ENCODE data around the gene URM1. TPM values are rescaled to one million over a fixed set of nuclear protein-coding genes. Genes with fewer than 3 reads are reported as not detected.
A peak's percentile ranks its signal among the peaks of the same experiment; 100 is the strongest.

The URM1 gene
- total and polyA plus RNA-seq, 2 donors (not counting 1 experiment from before 2014, with no cell fraction given): 28.6 to 35.3 TPM

DNA sequence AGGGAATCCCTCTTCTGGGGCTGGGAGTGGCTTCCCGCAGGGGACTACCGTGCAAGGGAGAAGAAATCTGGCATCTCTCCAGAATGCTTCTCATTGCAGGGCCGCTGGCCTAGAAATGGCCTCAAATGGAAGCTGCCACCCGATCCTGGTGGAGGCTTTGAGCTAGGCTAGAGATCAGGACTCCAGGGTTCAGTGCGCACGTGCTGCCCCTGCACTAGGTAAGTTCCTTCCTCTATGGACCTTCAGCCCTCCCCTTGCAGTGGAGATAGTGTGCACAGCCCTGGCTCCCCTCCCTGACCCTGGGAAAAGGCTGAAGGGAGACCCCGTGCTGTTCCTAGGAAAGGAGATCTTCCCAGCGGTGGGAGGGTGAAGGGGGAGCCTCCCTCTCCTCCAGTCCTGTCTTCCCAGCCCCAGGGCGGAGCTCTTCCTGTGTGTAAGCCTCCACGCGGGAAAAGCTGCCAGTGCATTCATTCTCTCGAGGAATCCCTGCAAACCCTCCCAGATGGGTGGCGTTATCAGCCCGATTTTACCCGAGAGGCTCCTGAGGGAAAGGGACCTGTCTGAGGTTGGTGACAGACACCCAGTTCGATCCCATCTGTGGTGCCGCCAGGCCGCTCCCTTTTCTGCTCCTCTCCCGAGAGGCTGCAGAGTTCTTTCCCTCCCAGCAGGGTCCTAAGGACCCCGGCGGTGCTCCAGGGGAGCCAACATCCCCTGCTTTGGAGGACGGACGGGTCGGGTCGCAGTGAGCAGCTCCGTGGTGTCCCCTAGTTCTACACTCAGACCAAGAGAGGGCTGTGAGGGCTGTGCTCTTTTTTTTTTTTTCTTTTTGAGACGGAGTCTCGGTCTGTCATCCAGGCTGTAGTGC is 48.1 kb downstream of the URM1 start:
- Histone ChIP-seq H3K79me2 (ENCODE audit: control insufficient read depth, insufficient read depth, low read length) (no peaks in the 10 kb centered on the region), H3K36me3 (ENCODE audit: control insufficient read depth, insufficient read depth, low read length) (peaks cover 6% of the 10 kb centered on the region), H3K4me1 (ENCODE audit: control insufficient read depth, extremely low read depth, insufficient read depth, low read length) (peaks cover 10% of the 10 kb centered on the region), H3K9ac (ENCODE audit: insufficient read depth, low read length) (no peak overlapping the region), H3K4me3 (replicated peaks in 1 of 4; ENCODE audit: control extremely low read depth in 1 of 4, insufficient read depth in 1 of 4, low read depth in 3 of 4, low read length in 4 of 4) (peak overlapping the region in 1 of 4 experiments; percentile 85), H3K4me2 (ENCODE audit: extremely low read depth, insufficient read depth, low read length) (peak overlapping the region; percentile 40), H3K27ac (ENCODE audit: insufficient read depth, low read length) (no peak overlapping the region), H3K9me3 (ENCODE audit: control insufficient read depth, insufficient read depth, low read depth, low read length) (no peaks in the 10 kb centered on the region), H2AFZ (ENCODE audit: low read length) (peak overlapping the region; percentile 43), H3K27me3 (ENCODE audit: control insufficient read depth, insufficient read depth, low read length) (peaks cover 12% of the 10 kb centered on the region), H4K20me1 (ENCODE audit: control insufficient read depth, extremely low read depth, insufficient read depth, low read length) (no peaks in the 10 kb centered on the region)
- peak; percentile 26 to 45 for DNase-seq (ENCODE audit: low read depth in 2 of 2)
- TF ChIP-seq EZH2 (IDR thresholded peaks at IDR 0.05; ENCODE audit: low read length, missing control alignments): no peak
- TF ChIP-seq, protein P1, sequence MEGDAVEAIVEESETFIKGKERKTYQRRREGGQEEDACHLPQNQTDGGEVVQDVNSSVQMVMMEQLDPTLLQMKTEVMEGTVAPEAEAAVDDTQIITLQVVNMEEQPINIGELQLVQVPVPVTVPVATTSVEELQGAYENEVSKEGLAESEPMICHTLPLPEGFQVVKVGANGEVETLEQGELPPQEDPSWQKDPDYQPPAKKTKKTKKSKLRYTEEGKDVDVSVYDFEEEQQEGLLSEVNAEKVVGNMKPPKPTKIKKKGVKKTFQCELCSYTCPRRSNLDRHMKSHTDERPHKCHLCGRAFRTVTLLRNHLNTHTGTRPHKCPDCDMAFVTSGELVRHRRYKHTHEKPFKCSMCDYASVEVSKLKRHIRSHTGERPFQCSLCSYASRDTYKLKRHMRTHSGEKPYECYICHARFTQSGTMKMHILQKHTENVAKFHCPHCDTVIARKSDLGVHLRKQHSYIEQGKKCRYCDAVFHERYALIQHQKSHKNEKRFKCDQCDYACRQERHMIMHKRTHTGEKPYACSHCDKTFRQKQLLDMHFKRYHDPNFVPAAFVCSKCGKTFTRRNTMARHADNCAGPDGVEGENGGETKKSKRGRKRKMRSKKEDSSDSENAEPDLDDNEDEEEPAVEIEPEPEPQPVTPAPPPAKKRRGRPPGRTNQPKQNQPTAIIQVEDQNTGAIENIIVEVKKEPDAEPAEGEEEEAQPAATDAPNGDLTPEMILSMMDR (conservative IDR thresholded peaks at IDR 0.05 in 1 of 2, IDR thresholded peaks at IDR 0.05 in 1 of 2; ENCODE audit: low read depth in 1 of 2, low read length in 2 of 2): no peak

DNA sequence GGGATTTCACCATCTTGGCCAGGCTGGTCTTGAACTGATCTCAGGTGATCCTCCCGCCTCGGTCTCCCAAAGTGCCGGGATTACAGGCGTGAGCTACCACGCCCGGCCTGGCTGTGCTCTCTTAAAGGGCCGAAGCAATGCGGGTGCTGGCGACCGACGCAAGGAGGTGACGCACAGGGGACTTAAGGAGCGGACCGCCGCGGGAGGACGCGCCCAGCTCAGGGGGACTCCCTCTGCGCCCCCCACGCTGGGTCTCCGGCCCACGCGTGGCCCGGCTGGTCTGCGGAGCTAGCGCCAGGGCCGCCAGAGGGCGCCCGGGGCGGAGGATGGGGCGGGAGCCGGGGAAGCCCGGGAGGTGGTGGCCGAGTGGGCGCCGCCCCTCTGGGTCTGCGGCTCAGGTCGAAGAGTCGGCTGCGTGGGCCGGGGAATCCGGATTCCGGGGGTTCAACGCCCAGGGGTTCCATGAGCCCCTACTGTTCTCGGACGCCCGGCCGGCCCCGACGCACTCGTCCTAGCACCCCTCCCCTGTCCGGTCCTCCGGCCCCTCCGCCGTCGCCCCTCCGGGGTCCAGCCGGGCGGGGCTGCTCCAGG is 49.0 kb downstream of the URM1 start:
- TF ChIP-seq, protein P1 (conservative IDR thresholded peaks at IDR 0.05 in 1 of 2, IDR thresholded peaks at IDR 0.05 in 1 of 2; ENCODE audit: low read depth in 1 of 2, low read length in 2 of 2): peak; percentile 44 to 68
- no peak for TF ChIP-seq EZH2 (IDR thresholded peaks at IDR 0.05; ENCODE audit: low read length, missing control alignments)
- Histone ChIP-seq H3K4me3 (replicated peaks in 1 of 4; ENCODE audit: control extremely low read depth in 1 of 4, insufficient read depth in 1 of 4, low read depth in 3 of 4, low read length in 4 of 4) (peak overlapping the region; percentile 42 to 85 (median 68)), H3K27ac (ENCODE audit: insufficient read depth, low read length) (no peak overlapping the region), H3K4me1 (ENCODE audit: control insufficient read depth, extremely low read depth, insufficient read depth, low read length) (peaks cover 10% of the 10 kb centered on the region), H3K9me3 (ENCODE audit: control insufficient read depth, insufficient read depth, low read depth, low read length) (no peaks in the 10 kb centered on the region), H2AFZ (ENCODE audit: low read length) (peak overlapping the region; percentile 93), H4K20me1 (ENCODE audit: control insufficient read depth, extremely low read depth, insufficient read depth, low read length) (no peaks in the 10 kb centered on the region), H3K79me2 (ENCODE audit: control insufficient read depth, insufficient read depth, low read length) (no peaks in the 10 kb centered on the region), H3K27me3 (ENCODE audit: control insufficient read depth, insufficient read depth, low read length) (peaks cover 9% of the 10 kb centered on the region), H3K36me3 (ENCODE audit: control insufficient read depth, insufficient read depth, low read length) (peaks cover 8% of the 10 kb centered on the region), H3K4me2 (ENCODE audit: extremely low read depth, insufficient read depth, low read length) (peak overlapping the region; percentile 88), H3K9ac (ENCODE audit: insufficient read depth, low read length) (peak overlapping the region; percentile 53)
- DNase-seq (ENCODE audit: low read depth in 2 of 2): peak; percentile 49 to 52

Data from fibroblast of lung (primary cell).